NCI-H187 treated with DMSO at 0.1 percent for 48 hours (cell line): Measurements from ENCODE around the gene STON1.
"Not testable (repeated sequence)": the region's sequence is repeated elsewhere in the genome, so short reads cannot be mapped to it uniquely, and the experiment has no call there.

Source experiments
- DNase-seq: peaks from one replicate; lab custom pipeline; 2025; lab: John Stamatoyannopoulos, UW

Gene STON1

GRCh38 chr2:48529194-48529593, 760 bp upstream of the STON1 start:
- peak; percentile 69 for DNase-seq

DNA sequence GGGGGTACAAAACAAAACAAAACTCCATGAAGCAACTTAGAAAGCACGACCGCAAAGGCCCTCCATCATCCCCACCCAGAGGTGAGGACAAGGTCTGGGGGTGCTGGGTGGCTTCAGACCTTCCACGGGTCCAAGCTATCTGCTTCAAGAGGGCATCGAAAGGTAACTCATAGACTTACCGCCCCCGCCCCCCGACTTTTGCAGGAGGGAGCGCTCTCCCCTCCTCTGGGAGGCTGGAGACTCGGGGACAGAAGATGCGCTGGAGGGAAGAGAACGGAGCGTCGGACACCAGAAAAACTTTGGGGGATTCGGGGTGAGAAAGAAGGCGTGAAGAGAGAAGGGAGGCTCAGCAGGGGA, 300 bp upstream of the STON1 start:
- no peak for DNase-seq

DNA sequence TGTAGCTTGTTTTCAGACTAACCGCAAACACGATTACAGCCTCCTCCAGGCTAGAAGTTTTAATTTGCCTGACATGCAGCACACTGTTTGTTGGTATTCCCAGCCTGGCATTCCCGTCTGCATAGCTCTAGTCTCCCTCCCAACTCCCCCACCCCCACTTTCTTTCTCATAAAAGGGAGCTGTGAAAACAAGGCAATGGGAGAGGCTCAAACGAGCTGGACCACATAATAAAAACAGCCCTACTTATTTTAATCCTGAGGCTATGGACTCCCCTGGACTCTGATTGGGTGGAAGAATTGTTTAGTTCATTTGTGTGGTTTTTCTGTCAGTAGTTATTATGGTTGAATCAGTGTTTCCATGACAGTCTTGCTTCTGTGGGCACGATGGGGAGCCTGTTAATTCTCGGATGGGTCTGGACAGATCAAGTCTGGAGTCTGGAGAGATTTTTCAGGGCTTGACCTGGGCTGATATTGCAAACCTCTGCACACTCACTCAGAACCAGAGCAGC, 1.2 kb downstream of the STON1 start:
- DNase-seq = no peak

- DNase-seq = no peak
These were observed 2.2 kb downstream of the STON1 start for GRCh38 chr2:48532174-48532573.

DNA sequence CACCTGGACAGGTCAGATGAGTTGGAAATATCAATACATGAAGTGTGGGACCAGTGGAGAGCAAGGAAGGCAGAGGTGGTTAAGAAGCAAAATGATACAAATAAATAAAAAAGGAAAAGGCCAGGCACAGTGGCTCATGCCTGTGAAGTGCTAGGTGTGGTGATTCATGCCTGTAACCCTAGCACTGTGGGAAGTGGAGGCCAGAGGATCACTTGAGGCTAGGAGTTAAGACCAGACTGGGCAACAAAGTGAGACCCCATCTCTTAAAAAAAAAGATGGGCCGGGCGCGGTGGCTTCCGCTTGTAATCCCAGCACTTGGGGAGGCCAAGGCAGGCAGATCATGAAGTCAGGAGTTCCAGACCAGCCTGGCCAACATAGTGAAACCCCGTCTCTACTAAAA, 2.9 kb downstream of the STON1 start:
- no peak for DNase-seq

GRCh38 chr2:48534781-48535180, 4.8 kb downstream of the STON1 start:
- no peak for DNase-seq

GRCh38 chr2:48540237-48540935, 10.4 kb downstream of the STON1 start:
- DNase-seq = no peak

- no peak for DNase-seq
These were observed 11.9 kb downstream of the STON1 start for GRCh38 chr2:48541666-48542389.

DNA sequence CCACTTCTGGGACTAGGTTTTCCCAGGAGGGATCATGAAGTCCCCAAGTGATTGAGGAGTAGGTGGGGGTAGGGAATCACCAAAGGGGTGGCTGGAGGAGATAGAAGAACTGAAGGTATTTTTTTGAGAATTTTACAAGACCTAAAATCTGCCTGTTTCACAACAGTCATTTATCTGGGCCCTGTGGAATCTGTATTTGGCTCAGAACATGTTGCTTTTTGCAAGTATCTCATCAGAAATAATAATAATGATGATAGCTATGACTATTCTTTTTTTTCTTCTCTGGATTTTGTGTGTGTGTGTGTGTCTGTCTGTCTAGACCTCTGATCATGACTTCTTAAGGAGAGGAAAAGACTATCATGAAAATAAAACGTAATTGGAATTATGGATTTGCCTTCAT, 13.9 kb downstream of the STON1 start:
- DNase-seq = no peak

- no peak for DNase-seq
These were observed 15.3 kb downstream of the STON1 start for GRCh38 chr2:48545244-48545643.

- DNase-seq = no peak
These were observed 18.9 kb downstream of the STON1 start for GRCh38 chr2:48548840-48549239.

- DNase-seq = no peak
These were observed 20.0 kb downstream of the STON1 start for GRCh38 chr2:48549972-48550371.

DNA sequence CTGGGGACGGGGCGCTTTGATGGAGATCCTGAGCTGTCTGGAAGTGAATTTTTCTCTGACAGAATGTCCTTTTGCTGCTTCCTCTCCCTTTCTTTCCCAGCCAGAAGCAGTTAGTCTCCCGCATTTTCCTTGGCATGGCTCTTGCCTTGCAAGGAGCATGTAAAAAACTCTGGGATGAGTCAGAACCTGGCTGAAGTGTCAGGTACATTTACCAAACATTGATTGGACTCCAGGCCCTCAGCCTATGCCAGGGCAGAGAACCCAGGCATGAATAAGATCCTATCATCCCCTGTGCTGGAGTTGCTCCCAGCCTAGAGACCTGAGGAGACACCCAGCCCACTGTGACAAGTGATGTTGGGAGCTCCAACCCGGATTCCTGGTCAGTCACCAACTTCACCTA, 21.6 kb downstream of the STON1 start:
- DNase-seq = no peak

DNA sequence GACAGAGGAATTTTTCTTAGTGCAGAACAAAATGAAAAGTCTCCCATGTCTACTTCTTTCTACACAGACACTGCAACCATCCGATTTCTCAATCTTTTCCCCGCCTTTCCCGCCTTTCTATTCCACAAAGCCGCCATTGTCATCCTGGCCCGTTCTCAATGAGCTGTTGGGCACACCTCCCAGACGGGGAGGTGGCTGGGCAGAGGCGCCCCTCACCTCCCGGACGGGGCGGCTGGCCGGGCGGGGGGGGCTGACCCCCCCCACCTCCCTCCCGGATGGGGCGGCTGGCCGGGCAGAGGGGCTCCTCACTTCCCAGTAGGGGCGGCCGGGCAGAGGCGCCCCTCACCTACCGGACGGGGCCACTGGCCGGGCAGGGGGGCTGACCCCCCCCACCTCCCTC, 25.1 kb downstream of the STON1 start:
- DNase-seq = not testable (repeated sequence)

- no peak for DNase-seq
These were observed 28.5 kb downstream of the STON1 start for GRCh38 chr2:48558456-48558855.

GRCh38 chr2:48560546-48561209, 30.7 kb downstream of the STON1 start:
- DNase-seq = no peak

- no peak for DNase-seq
These were observed 32.3 kb downstream of the STON1 start for GRCh38 chr2:48562281-48562680.

DNA sequence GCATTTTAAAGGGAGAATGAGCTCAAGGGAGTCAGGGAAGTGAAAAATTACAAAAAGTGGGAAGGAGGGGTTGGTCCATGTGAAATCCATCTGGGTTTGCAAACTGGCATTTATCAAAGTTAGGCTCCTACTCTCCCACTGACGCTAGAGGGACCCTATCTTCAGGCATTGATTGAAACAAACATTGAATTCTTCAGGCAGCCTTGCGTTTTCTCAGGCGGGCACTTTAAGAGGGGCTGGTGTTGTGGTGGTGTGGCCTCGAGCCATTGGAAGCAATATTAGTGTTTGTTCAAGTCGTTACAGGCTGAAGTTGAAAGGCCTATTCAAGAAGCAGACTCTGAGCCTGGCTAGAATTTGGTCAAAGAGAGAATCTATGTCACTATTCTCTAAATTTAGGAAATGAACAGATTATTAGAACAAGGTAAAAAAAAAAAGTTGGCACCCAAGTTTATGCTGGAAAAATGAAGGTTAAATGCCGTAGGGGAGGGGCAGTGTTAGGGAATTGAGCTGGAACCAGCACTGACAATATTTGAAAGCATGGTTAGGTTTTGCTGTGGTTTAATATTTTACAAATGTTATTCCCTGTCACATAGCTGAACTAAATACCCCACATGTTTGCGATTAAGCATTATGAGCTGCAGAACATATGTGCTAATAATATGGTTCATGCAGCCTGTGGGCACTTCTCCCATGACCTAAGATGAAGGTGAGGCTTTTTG, 36.8 kb downstream of the STON1 start:
- no peak for DNase-seq

DNA sequence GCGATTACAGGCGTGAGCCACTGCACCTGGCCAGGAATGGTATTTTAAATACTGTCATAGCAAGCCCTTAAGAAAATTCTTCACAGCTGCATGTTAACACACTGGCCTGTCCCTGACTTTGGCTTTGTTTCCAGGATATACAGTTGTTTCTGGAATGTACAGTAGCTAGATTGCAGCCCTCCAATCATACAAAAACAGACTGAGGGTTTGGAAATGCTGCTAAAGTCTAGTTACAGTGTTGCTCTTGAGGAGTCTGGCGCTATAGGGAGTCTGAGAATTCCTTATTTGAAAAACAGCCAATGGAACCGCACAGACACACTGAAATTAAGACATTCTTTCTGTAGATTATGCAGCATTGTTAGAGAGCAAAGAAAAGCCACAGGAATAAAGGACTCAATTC, 37.7 kb downstream of the STON1 start:
- DNase-seq = no peak

DNA sequence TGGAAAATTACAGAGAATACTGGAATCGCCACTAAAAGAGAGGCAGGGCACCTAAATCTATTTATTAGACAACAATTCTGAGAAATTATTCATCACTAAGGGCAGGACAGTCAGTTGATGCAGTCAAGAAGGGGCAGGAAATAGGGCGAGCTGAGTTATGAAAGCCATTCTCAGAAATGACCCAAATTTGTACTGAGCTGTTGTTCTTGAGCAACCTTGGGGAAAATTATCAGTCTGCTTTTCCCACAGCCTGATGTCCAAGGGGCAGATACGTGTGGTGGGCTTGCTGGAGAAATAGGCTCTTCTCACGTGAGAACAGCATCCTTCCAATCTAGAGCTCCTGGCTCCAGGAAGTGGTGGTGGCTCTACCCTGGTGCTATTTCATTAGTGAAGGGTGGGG, 38.6 kb downstream of the STON1 start:
- no peak for DNase-seq

DNA sequence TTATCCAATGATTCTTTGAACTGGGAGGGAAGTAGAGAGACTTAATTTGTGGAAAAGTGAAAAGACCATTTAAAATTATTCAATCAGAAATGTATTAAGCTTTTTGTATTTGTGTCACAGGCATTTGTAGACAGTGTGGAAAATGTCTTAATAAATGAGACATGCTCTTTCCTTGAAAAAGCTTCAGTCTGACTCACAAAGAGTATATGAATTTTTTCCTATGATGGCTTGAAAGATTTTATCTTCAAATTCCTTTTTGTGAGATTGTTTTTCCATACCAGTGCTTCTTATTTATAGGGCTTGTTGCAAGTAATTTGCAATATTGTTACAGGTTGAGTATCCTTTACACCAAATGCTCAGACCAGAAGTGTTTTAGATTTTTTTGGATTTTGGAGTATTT, 39.5 kb downstream of the STON1 start:
- DNase-seq = no peak

GRCh38 chr2:48572816-48573215, 42.9 kb downstream of the STON1 start:
- DNase-seq = no peak
